Right lobe of liver (tissue), 4 donors: ENCODE results near the gene HES4.

ENCODE experiments used
- CTCF ChIP-seq, 4 donors: fragments of 200-600 bp in 3 of 4; fragments of 450-650 bp in 1 of 4; IDR thresholded peaks; one replicate each; pipeline versions ENCODE4 v1.5.1 to v1.8.0; 2016 to 2022; ENCODE audit warnings: antibody characterized with exemption in 4 of 4, mild to moderate bottlenecking in 2 of 4
- POLR2A ChIP-seq: fragments of 450-650 bp; IDR thresholded peaks from one replicate; pipeline ENCODE4 v1.6.1; 2017; ENCODE audit warnings: antibody characterized with exemption, mild to moderate bottlenecking
- donor health status: DM: no; HTN: no; CAD: no.
- donor health status: DM: no; HTN: no; CAD: no.
- donor health status: DM: no; HTN: yes; CAD: no.

DNA sequence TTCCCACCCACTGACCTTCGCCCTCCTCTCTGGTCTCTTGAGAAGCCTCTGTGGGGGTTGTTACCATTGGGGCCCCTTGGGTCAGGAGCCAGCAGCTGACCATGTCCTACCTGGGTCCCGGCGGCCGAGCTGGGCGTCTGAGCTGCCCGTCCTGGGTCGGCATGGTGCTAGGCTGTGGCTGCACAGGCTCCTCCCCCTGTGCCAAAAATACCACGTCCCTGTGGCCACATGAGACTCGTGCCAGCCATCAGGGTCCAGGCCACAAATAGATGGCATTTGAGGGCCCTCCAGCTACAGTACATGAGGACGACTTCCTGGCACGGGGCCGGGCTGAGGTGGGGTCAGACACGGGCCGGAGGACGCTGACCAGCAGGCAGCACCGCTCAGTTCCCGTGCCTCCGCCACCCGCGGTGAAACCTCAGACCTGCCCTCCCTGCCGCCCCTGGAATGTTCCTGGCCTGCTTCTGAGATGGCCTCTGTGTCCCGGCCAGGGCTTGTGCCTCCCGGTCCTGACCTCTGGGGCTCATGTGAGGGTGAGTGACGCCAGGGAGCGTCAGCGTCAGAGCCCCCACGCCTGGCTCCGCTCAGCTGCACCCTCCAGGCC lies 17.8 kb downstream of the HES4 start, which contains the start of gene PERM1:
- no peak for TF ChIP-seq CTCF (IDR thresholded peaks at IDR 0.05)
- TF ChIP-seq POLR2A = no peak
